ENCODE results near the gene STK32B.

GRCh38 chr4:5127556-5127955 lies 76.3 kb downstream of the STK32B start:
- TF ChIP-seq CTCF (IDR thresholded peaks at IDR 0.05; ENCODE audit: control extremely low read depth in 1 of 3, insufficient read depth in 1 of 3, low read depth in 1 of 3, low read length in 3 of 3): no peak
- TF ChIP-seq ZNF274 (IDR thresholded peaks at IDR 0.05; ENCODE audit: borderline replicate concordance, extremely low read depth, low read length): no peak
- no peak for TF ChIP-seq YY1 (IDR thresholded peaks at IDR 0.05; ENCODE audit: low read depth, low read length)
- no peak for TF ChIP-seq MAX (IDR thresholded peaks at IDR 0.05)
- no peak for TF ChIP-seq EP300 (IDR thresholded peaks at IDR 0.05; ENCODE audit: borderline replicate concordance in 1 of 2, low read depth in 2 of 2, low read length in 2 of 2)
- no peak for TF ChIP-seq BRCA1 (IDR thresholded peaks at IDR 0.05; ENCODE audit: low read depth, low read length)
- no peak for TF ChIP-seq POLR2A (IDR thresholded peaks at IDR 0.05; ENCODE audit: control extremely low read depth in 1 of 2, low read depth in 2 of 2, low read length in 2 of 2)
- no peak for TF ChIP-seq GABPA (IDR thresholded peaks at IDR 0.05; ENCODE audit: borderline replicate concordance, insufficient read depth, low read length)
- no peak for TF ChIP-seq EZH2 (IDR thresholded peaks at IDR 0.05; ENCODE audit: low read depth, low read length, severe bottlenecking)

All from H1 (cell line).